ENCODE data around the gene RNF149.
A peak's percentile ranks its signal among the peaks of the same experiment; 100 is the strongest.
"Not testable (repeated sequence)": the region's sequence is repeated elsewhere in the genome, so short reads cannot be mapped to it uniquely, and the experiment has no call there.

The RNF149 gene

DNA sequence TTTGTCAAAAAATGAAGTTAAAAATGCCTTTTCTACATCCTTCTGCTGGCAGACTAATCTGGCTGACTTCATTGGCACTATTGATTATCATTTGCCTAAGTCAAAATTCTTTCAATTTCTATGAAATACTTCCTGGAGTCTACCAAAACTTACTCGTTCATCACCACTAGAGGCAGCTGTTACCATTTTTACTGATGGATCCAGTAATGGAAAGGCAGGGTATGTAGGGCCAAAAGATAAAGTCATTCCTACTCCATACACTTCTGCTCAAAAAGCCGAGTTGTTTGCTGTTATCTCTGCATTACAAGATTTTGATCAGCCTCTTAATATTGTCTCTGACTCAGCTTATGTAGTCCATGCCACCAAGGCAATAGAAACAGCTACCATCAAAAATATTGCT is 67.8 kb downstream of the RNF149 start:
- not testable (repeated sequence) for H3K27me3 ChIP-seq (ENCODE audit: insufficient read depth, low read depth); H3K4me1 ChIP-seq (ENCODE audit: low read depth, poor library complexity, severe bottlenecking); H4K20me1 ChIP-seq (ENCODE audit: insufficient read depth); H3K27ac ChIP-seq; H3K4me2 ChIP-seq; H3K9ac ChIP-seq; H3K4me3 ChIP-seq (IDR thresholded peaks at IDR 0.05; ENCODE audit: insufficient read depth, low read depth, low read length); H3K36me3 ChIP-seq (ENCODE audit: insufficient read depth); H2AFZ ChIP-seq (ENCODE audit: low read depth); H3K79me2 ChIP-seq (ENCODE audit: insufficient read depth, low read depth)
- 0 out of 2 replicates have a peak, but pooled peaks have one; percentile 16 for TF ChIP-seq CTCF (conservative IDR thresholded peaks at IDR 0.05; ENCODE audit: low read depth, low read length)

- not testable (repeated sequence) for H3K27me3 ChIP-seq (ENCODE audit: insufficient read depth, low read depth); H3K36me3 ChIP-seq (ENCODE audit: insufficient read depth); H3K27ac ChIP-seq; H3K4me3 ChIP-seq (IDR thresholded peaks at IDR 0.05; ENCODE audit: insufficient read depth, low read depth, low read length); H3K9ac ChIP-seq; H2AFZ ChIP-seq (ENCODE audit: low read depth); H3K4me2 ChIP-seq; H3K4me1 ChIP-seq (ENCODE audit: low read depth, poor library complexity, severe bottlenecking); H3K79me2 ChIP-seq (ENCODE audit: insufficient read depth, low read depth); H4K20me1 ChIP-seq (ENCODE audit: insufficient read depth)
These were observed 68.8 kb downstream of the RNF149 start for GRCh38 chr2:101239760-101240118.

- H2AFZ ChIP-seq (ENCODE audit: low read depth), result no peak overlapping the region
These were observed 69.4 kb downstream of the RNF149 start for GRCh38 chr2:101238930-101239759.

GRCh38 chr2:101237944-101238343 is 70.6 kb downstream of the RNF149 start:
- H3K4me3 ChIP-seq (IDR thresholded peaks at IDR 0.05; ENCODE audit: insufficient read depth, low read depth, low read length); H3K4me2 ChIP-seq; H3K4me1 ChIP-seq (ENCODE audit: low read depth, poor library complexity, severe bottlenecking); H3K27ac ChIP-seq; H3K9ac ChIP-seq; H3K79me2 ChIP-seq (ENCODE audit: insufficient read depth, low read depth); H4K20me1 ChIP-seq (ENCODE audit: insufficient read depth); H3K27me3 ChIP-seq (ENCODE audit: insufficient read depth, low read depth); H3K36me3 ChIP-seq (ENCODE audit: insufficient read depth); H2AFZ ChIP-seq (ENCODE audit: low read depth): not testable (repeated sequence)

More at GRCh38 chr2:101238930-101239759, 69.4 kb downstream of the RNF149 start:
- no peaks in the 10 kb centered on the region for H3K4me1 ChIP-seq (ENCODE audit: low read depth, poor library complexity, severe bottlenecking)
- no peak overlapping the region for H3K9ac ChIP-seq
- H3K79me2 ChIP-seq (ENCODE audit: insufficient read depth, low read depth), result no peaks in the 10 kb centered on the region
- H3K4me3 ChIP-seq (IDR thresholded peaks at IDR 0.05; ENCODE audit: insufficient read depth, low read depth, low read length), result no peak overlapping the region
- H3K27me3 ChIP-seq (ENCODE audit: insufficient read depth, low read depth), result no peaks in the 10 kb centered on the region
- H3K36me3 ChIP-seq (ENCODE audit: insufficient read depth), result no peaks in the 10 kb centered on the region
- TF ChIP-seq CTCF (conservative IDR thresholded peaks at IDR 0.05; ENCODE audit: low read depth, low read length), result no peak
- H3K27ac ChIP-seq, result no peak overlapping the region
- no peaks in the 10 kb centered on the region for H4K20me1 ChIP-seq (ENCODE audit: insufficient read depth)
- no peak overlapping the region for H3K4me2 ChIP-seq

DNA sequence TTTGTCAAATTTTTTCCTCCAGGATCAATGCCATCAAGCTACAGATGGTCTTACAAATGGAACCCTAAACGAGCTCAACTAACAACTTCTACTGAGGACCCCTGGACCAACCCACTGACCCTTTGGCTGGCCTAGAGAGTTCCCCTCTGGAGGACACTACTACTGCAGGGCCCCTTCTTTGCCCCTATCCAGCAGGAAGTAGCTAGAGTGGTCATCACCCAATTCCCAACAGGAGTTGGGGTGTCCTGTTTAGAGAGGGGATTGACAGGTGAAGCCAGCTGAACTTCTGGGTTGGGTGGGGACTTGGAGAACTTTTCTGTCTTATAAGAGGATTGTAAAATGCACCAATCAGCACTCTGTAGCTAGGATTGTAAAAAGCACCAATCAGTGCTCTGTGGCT is 72.5 kb downstream of the RNF149 start:
- not testable (repeated sequence) for H3K27ac ChIP-seq; H3K27me3 ChIP-seq (ENCODE audit: insufficient read depth, low read depth); H3K9ac ChIP-seq; H3K36me3 ChIP-seq (ENCODE audit: insufficient read depth); H2AFZ ChIP-seq (ENCODE audit: low read depth); H4K20me1 ChIP-seq (ENCODE audit: insufficient read depth); H3K4me2 ChIP-seq; H3K79me2 ChIP-seq (ENCODE audit: insufficient read depth, low read depth); H3K4me3 ChIP-seq (IDR thresholded peaks at IDR 0.05; ENCODE audit: insufficient read depth, low read depth, low read length); H3K4me1 ChIP-seq (ENCODE audit: low read depth, poor library complexity, severe bottlenecking)
